Fibroblast of pulmonary artery (primary cell): ENCODE data around the gene ENPP4.
A peak's percentile ranks its signal among the peaks of the same experiment; 100 is the strongest.

Source experiments
- DNase-seq: peaks from one replicate; pipeline ENCODE4 v3.0.0-alpha.2; 2010; ENCODE audit warnings: low read depth
- H3K4me3 ChIP-seq: replicated peaks from 2 replicates; pipeline ENCODE4 v1.5.1; 2011; ENCODE audit warnings: low read depth, mild to moderate bottlenecking, control low read depth, low read length, moderate library complexity
- TF ChIP-seq, protein P1 (sequence below): IDR thresholded peaks from 2 replicates; pipeline ENCODE4 v1.5.1; 2011; ENCODE audit warnings: mild to moderate bottlenecking, control low read depth, low read length, inconsistent platforms; ENCODE audit errors: missing control alignments

The ENPP4 gene

DNA sequence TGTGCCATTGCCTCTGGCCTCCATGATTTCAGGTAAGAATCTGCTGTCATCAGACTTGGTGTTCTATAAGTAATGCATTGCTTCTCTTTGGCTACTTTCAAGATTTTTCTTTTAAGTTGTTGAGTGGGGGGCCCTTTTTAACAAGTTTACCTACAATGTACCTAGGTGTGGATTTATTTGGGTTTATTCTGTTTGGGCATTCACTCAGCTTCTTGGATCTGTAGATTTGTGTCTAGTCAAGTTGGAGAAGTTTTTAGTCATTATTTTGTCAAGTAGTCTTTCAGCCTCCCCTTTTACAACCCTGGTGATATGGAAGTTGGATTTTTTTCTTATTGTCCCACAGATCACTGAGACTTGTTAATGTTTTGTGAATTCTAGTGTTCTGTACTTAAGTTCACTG, 26.9 kb downstream of the ENPP4 start:
- TF ChIP-seq, protein P1, sequence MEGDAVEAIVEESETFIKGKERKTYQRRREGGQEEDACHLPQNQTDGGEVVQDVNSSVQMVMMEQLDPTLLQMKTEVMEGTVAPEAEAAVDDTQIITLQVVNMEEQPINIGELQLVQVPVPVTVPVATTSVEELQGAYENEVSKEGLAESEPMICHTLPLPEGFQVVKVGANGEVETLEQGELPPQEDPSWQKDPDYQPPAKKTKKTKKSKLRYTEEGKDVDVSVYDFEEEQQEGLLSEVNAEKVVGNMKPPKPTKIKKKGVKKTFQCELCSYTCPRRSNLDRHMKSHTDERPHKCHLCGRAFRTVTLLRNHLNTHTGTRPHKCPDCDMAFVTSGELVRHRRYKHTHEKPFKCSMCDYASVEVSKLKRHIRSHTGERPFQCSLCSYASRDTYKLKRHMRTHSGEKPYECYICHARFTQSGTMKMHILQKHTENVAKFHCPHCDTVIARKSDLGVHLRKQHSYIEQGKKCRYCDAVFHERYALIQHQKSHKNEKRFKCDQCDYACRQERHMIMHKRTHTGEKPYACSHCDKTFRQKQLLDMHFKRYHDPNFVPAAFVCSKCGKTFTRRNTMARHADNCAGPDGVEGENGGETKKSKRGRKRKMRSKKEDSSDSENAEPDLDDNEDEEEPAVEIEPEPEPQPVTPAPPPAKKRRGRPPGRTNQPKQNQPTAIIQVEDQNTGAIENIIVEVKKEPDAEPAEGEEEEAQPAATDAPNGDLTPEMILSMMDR, result no peak
- DNase-seq, result no peak
- H3K4me3 ChIP-seq, result no peak overlapping the region

DNA sequence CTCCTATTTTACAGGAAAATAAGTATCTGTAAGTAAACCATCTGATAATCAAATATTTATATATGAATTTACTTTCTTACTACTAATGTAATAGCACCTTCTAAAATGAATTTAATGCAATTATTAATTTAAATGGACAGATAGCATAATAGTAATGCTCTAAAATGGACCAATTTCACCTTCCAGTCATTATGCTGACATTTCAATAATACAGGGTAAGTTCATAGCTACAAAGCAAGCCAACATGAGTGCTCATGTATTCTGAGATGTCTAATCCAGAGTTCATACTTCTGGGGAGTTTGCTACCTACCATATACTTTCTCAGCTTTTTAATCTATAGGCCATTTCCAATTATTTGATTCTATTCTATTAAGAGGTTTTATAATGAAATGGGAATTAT, 29.4 kb downstream of the ENPP4 start:
- TF ChIP-seq, protein P1, result no peak
- no peak for DNase-seq
- H3K4me3 ChIP-seq, result no peak overlapping the region

DNA sequence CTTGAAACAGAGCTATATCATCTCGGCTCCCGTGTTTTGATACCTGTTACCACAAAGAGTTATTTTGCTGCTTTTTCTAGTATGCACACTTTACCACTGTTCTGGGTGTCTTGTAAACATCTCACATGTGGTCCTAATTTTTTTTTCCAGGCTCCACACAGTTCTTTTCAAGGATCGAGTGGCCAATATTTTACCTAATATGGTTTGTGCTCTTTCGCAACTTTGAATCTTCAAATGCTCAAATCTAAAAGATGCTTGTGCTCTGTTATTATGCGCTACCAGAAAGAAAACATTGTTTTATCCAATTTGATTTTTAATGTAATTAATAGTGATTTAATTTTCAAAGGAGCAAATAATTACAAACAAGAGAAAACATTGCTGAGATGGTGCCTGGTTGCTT, 30.3 kb downstream of the ENPP4 start:
- TF ChIP-seq, protein P1, result no peak
- DNase-seq, result no peak
- H3K4me3 ChIP-seq, result no peak overlapping the region

DNA sequence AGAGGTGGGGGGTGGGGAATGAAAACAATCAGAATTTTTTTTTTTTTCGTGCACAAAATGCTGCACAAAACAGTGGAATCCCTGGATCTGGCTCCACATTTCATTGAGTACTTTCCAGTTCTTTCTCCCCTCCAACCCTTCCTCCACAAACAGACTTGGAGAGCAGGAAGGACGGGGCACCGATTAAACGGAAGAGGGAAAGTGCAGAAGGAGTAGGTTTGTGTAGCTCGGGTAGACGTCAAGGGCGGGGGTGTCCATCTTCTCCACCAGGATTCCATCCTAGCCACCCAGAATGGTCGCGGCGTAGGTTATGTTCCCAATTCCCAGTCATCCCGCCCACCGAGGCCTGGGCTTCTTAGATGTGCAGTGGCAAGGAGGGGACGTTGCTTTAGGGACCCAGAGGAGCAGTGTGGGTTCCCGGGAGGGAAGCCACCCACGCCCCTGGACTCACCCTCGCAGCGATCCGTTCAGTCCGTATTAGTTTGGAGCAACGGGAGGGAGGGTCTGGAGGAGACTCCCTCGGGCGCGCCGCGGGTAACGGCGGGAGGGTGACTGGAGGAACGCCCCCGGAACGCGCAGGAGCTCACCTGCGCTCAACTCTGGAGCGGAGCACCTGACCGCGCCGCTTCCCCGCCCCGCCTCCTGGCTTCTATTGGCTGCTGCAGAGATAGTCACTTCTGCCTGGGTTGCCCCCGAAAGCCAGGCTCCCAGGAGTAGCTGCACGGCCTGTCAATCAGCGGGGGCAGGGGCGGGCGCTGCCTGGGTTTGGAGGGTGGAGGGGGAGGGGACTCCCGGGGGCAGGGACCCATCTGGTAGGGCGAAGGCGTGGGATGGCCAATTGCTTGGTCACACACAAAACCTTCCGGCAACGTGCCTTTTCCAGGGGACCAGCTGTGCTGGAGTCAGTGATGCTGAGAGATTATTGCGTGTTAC, 40.8 kb downstream of the ENPP4 start, which contains the start of gene ENPP5:
TSS of gene ENPP5 (minus strand) at position 624 of the 933 bp plus-strand sequence. CDS start 2,718 bp downstream, outside the sequence.
- H3K4me3 ChIP-seq, result peak within 1 kb of the TSS; percentile 24
- DNase-seq, result no peak
- TF ChIP-seq, protein P1, result no peak

DNA sequence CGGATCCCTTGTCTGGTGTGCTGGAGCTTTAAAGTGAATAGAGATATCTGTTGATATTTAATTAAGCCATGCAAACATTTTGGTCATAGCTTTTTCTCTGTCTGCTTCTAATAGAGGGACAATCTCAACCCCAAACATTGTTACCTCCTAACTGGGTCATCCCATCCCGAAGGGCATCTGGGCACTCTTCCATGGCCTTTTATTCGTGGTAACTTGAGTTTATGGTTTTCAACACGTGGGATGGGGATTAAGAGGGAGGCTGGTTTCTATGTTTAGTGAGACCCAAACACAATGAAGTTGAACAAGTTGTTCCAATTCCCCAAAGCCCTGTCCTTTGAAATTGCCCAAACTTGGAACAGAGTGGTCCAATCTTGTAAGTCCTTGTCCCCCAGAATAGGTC, 42.4 kb downstream of the ENPP4 start:
- H3K4me3 ChIP-seq, result no peak overlapping the region
- DNase-seq, result no peak
- TF ChIP-seq, protein P1, result no peak

DNA sequence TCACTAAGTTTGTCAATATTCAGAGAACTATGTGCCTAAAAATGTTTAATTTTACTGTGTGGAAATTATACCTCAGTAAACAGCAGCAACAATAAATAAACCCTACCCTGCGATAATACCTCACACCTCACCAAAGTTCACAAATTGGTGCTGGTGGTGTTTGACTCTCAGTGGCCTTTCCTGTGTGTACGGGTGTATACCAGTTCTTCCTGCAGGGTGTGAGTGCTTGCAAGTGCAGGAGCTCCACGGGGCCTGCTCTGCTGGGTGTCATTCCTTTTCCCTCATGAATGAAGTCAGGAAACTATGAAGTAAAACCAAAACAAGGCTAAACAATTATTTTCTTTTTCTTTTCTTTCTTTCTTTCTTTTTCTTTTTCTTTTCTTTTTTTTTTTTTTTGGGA, 45.1 kb downstream of the ENPP4 start:
- TF ChIP-seq, protein P1, result no peak
- no peak for DNase-seq
- no peak overlapping the region for H3K4me3 ChIP-seq
